ENCODE measurements around the gene DISP3. TPM values are rescaled to one million over a fixed set of nuclear protein-coding genes. Genes with fewer than 3 reads are reported as not detected.

DISP3 gene
- total and polyA plus RNA-seq, 2 of the 4 experiments (the other 2 are of a cell fraction) = 0.05 TPM; not detected in 1

- Histone ChIP-seq H3K27me3 (ENCODE audit: control insufficient read depth, insufficient read depth, low read length) (no peaks in the 10 kb centered on the region), H2BK15ac (ENCODE audit: low read depth, low read length) (no peak overlapping the region), H3K4me3 (ENCODE audit: insufficient read depth, low read depth, low read length) (no peak overlapping the region), H3K79me1 (ENCODE audit: low read depth in 1 of 2, low read length in 2 of 2) (no peaks in the 10 kb centered on the region), H2BK5ac (ENCODE audit: low read depth, low read length, poor library complexity, severe bottlenecking) (no peak overlapping the region), H3K4me1 (ENCODE audit: control insufficient read depth, insufficient read depth, low read length) (no peaks in the 10 kb centered on the region), H3K27ac (ENCODE audit: insufficient read depth, low read length) (no peak overlapping the region), H3K14ac (replicated peaks; ENCODE audit: low read depth, low read length) (no peak overlapping the region), H3K18ac (ENCODE audit: low read depth, low read length) (no peak overlapping the region), H3K56ac (ENCODE audit: extremely low read depth, insufficient read depth, low read length) (no peak overlapping the region), H2BK120ac (ENCODE audit: low read depth, low read length) (no peak overlapping the region), H2AK9ac (replicated peaks; ENCODE audit: low read depth, low read length, poor library complexity) (no peak overlapping the region), H4K8ac (ENCODE audit: low read depth in 2 of 2, low read length in 2 of 2) (no peak overlapping the region), H3K9me3 (ENCODE audit: control insufficient read depth, insufficient read depth, low read length) (no peaks in the 10 kb centered on the region), H4K91ac (ENCODE audit: insufficient read depth, low read depth, low read length) (no peak overlapping the region), H3K9me1 (ENCODE audit: insufficient read depth, low read length) (no peaks in the 10 kb centered on the region), H4K5ac (ENCODE audit: low read depth, low read length) (no peak overlapping the region), H3K4ac (ENCODE audit: low read depth, low read length) (no peak overlapping the region), H3K23ac (ENCODE audit: low read depth, low read length) (no peak overlapping the region), H3K36me3 (ENCODE audit: control insufficient read depth, insufficient read depth, low read length) (no peaks in the 10 kb centered on the region), H3K4me2 (ENCODE audit: low read depth, low read length) (no peak overlapping the region), H2AK5ac (ENCODE audit: low read depth, low read length) (no peak overlapping the region), H4K20me1 (ENCODE audit: insufficient read depth, low read length) (no peaks in the 10 kb centered on the region), H2AFZ (replicated peaks; ENCODE audit: low read length, poor library complexity) (no peak overlapping the region), H3K9ac (ENCODE audit: low read depth, low read length) (no peak overlapping the region), H2BK20ac (ENCODE audit: low read depth, low read length) (no peak overlapping the region)
- dilution Hi-C loops (cut with HindIII; ENCODE audit: low sequenced_read_pairs, unreplicated experiment) (no loop called here), intact Hi-C loops (cut with micrococcal nuclease) (no loop called here), in situ Hi-C loops (cut with MboI; ENCODE audit: low sequenced_read_pairs) (no loop called here)
- no peak for TF ChIP-seq FOS (IDR thresholded peaks at IDR 0.05; ENCODE audit: low read depth, low read length)
- no peak for TF ChIP-seq MXI1 (IDR thresholded peaks at IDR 0.05; ENCODE audit: borderline replicate concordance, low read depth, low read length)
- TF ChIP-seq RCOR1 (IDR thresholded peaks at IDR 0.05; ENCODE audit: insufficient replicate concordance, low read length) = no peak
- no peak for TF ChIP-seq CTCF (conservative IDR thresholded peaks at IDR 0.05; ENCODE audit: low read depth, low read length)
- TF ChIP-seq MAZ (IDR thresholded peaks at IDR 0.05; ENCODE audit: borderline replicate concordance, low read depth, low read length) = no peak
- TF ChIP-seq SMC3 (IDR thresholded peaks at IDR 0.05; ENCODE audit: low read depth, low read length) = no peak
- no peak for TF ChIP-seq MAFK (IDR thresholded peaks at IDR 0.05; ENCODE audit: low read depth, low read length)
- TF ChIP-seq USF2 (IDR thresholded peaks at IDR 0.05; ENCODE audit: low read depth, low read length) = no peak
- no peak for TF ChIP-seq NFE2L2 (IDR thresholded peaks at IDR 0.05; ENCODE audit: low read depth, low read length)
- TF ChIP-seq RAD21 (IDR thresholded peaks at IDR 0.05; ENCODE audit: low read length) = no peak
- no peak for TF ChIP-seq RFX5 (IDR thresholded peaks at IDR 0.05; ENCODE audit: low read depth, low read length)
- TF ChIP-seq POLR2A (IDR thresholded peaks at IDR 0.05; ENCODE audit: low read depth, low read length) = no peak
- no peak for TF ChIP-seq CEBPB (IDR thresholded peaks at IDR 0.05; ENCODE audit: low read depth, low read length)
- no peak for TF ChIP-seq CHD1 (IDR thresholded peaks at IDR 0.05; ENCODE audit: low read depth, low read length)
- TF ChIP-seq ELK1 (IDR thresholded peaks at IDR 0.05; ENCODE audit: borderline replicate concordance, low read depth, low read length) = no peak
- TF ChIP-seq BHLHE40 (IDR thresholded peaks at IDR 0.05; ENCODE audit: low read depth, low read length) = no peak
- WGBS, 2 experiments (ENCODE audit: extremely low coverage in 2 of 2, insufficient read length in 1 of 2) = 61% methylated on average over 9 of the region's 12 CpGs; no CpG with 5 or more reads in 1 of the 2 experiments
- ChIA-PET CTCF (no interaction called here), POLR2A (ENCODE audit: unreplicated experiment) (no interaction called here)
- no peak for ATAC-seq (ENCODE audit: low read depth)
- BruUV-seq (replicated peaks) = no TSS peak
- DNase-seq = no peak
Observed at GRCh38 chr1:11521582-11522399, 42.8 kb downstream of the DISP3 start.

Measured in IMR-90 (cell line).